Myocyte (in vitro differentiated cells): Measurements from ENCODE around the gene PCIF1. TPM values are rescaled to one million over a fixed set of nuclear protein-coding genes. Genes with fewer than 3 reads are reported as not detected.
"Not testable (repeated sequence)": the region's sequence is repeated elsewhere in the genome, so short reads cannot be mapped to it uniquely, and the experiment has no call there.

Experiments
- DNase-seq: peaks from one replicate; pipeline ENCODE4 v3.0.0-alpha.2; 2012; ENCODE audit warnings: low read depth
- total RNA-seq: library from RNA; depleted of rRNA; stranded (reverse); fragments of >200 nt; gene quantifications from 2 replicates; pipeline ENCODE4 v1.2.3, GENCODE V29; 2014

Gene PCIF1
- total RNA-seq, 1 donor from 2014 or later, result 16.0 TPM

DNA sequence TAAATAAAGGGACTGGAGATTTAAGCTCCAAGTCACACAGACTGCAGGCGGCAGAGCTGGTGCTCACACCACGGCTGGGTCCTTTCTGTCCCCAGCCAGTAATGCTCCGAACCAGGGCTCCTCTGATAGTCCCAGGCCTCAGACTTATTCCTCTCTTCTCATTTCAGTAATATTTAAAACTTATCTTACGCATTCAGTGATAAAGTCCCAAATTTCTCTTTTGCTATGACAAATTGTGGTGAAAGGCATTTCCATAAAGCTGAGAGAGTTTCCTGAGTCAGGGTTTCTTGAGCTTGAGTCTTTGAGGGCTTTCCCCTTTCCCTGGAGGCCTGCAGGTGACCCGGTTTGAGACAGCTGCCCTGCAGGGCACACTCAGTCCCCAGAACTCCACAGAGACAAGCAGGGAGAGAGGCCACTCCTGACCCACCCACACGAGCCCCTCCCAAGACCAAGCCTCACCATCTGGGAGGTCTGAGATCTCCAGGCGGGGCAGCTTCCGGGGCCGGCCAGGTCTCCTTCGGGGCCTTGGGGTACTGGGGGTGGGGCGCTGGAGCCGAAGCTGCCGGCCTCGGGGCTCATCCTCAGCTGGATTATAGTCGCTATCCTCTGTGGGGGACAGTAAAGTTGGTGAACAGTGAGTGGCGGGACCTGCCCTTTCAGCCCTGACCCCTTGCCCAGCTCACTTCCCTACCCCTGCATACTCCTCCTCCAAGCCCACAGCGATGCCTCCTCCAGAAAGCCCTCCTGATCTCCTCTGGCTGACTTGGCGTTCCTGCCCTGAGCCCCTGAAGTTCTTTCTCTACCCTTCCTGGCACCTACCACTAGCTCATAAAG lies 30.9 kb downstream of the PCIF1 start:
- no peak for DNase-seq

DNA sequence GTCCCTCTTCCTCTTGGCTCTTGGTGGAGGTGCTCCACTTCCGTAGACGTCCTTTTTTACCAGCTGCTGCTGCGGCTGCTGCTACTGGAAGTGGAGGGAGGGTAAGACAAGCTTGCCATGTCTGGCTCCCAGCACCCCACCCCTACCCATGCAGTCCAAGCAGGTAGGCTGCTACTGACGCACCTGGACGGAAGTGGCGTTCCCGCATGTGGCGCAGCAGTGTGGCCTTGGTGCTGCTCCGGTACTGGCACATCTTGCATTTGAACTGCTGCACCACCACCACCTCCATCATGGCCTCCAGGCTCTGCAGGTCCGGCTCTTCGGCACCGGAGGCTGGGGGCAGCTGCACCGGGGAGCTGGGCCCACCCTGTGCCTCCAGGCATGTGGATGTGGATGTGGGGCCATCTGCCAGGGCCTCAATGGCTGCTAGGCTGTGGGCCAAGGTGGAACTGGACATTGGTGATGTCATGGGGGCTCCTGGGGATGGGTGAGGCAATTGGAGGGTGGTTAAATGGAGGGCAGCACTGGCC lies 33.1 kb downstream of the PCIF1 start:
- DNase-seq, result no peak

DNA sequence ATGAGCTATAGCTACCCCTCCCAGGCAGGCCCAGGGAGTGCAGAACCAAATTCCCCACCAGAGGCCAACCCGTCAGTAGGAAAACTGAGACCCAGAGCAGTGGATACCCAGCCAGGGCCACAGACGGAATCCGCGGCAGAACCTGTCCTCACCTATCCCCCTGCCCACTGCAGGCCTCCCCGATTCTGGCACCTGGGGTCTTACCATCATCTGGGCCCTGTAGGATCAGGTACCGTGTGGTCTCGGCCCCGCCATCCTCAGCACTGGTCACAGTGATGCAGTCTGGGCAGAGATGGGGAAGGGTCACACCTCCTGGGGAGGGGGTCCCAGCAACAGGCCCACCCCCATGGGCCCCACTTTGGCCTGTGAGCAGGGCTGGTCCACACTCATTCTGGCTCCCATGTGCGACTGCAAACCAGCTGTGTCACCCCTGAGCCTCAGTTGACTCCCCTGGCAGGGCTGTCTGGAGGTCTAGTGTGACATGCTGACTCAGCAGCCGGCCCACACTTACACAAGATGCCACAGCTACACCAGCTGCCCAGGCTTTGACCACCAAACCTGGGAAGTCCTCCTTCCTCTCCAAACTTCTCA lies 33.7 kb downstream of the PCIF1 start:
- DNase-seq, result peak; percentile 61

DNA sequence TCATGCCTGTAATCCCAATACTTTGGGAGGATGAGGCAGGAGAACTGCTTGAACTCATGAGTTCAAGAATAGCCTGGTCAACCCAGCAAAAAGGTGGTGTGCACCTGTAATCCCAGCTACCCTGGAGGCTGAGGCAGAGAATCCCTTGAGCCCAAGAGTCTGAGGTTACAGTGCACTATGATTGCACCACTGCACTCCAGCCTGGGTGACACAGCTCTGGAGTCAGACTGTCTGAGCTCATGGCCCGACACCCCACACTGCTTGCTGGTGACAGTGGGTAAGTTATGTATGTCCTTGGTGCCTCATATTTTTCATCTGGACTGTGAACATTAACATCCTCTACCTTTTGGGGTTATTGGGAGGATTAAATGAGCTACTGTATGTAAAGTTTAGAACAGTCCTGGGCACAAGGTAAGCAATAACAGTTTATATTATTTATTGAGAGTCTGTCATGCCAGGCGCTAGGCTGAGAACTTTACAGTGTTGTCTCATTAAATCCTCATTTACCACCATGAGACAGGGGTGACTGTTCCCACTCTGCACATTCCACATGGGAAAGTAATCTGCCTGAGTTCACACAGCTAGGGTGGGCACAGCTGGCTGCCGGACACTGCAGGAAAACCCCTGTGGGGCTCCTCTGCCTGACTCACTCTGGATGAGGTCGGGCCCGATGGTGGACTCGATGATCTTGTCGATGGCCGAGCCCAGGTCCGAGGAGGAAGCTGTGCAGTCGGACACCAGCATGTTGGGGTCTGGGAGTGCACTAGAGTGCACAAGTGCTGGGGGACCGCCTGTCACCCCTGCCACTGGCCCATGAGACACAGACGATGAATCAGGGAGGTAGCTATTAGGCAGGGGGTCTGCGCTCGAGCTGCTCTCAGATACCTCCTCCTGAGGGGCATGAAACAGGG lies 34.6 kb downstream of the PCIF1 start:
- DNase-seq, result peak; percentile 53

DNA sequence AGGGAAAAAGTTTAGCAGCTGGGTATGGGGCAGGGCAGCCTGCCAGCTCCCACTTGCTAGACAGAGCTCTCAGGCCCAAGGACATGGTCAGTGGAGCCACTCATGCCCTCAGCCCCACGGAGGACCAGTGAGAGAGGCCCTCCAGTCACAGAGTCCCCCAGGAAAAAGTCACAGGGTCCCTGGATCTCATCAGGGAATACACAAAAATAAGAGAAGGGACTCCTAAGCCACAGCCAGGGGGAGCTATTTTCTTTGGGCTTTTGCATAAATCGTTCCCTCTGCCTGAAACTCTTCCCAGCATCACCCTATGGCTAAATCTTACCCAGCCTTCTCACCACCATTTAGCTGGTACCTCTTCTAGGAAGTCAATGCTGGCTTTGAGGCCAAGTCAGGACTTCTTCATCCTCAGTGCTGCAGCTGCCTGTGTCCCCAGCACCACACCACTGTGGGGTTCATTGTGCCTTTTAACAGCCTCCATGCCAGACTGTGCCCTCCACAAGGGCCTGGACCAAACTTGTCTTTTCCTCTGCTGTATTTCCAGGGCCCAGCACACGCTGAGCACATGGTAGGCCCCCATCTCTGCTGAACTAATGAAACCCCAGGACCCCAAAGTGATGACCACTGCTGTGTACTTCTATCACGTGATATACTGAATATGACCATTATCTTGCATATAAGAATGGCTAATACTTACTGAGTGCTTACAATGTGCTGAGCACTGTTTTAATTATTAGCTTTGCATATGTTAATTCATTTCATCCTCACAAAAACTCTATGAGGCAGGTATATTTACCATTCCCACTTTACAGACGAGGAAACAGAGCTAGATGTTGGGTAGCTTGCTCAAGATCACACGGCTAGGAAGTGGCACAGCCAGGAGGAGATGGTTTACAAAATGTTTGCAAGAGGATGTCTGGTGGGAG lies 35.5 kb downstream of the PCIF1 start:
- DNase-seq, result peak; percentile 74

DNA sequence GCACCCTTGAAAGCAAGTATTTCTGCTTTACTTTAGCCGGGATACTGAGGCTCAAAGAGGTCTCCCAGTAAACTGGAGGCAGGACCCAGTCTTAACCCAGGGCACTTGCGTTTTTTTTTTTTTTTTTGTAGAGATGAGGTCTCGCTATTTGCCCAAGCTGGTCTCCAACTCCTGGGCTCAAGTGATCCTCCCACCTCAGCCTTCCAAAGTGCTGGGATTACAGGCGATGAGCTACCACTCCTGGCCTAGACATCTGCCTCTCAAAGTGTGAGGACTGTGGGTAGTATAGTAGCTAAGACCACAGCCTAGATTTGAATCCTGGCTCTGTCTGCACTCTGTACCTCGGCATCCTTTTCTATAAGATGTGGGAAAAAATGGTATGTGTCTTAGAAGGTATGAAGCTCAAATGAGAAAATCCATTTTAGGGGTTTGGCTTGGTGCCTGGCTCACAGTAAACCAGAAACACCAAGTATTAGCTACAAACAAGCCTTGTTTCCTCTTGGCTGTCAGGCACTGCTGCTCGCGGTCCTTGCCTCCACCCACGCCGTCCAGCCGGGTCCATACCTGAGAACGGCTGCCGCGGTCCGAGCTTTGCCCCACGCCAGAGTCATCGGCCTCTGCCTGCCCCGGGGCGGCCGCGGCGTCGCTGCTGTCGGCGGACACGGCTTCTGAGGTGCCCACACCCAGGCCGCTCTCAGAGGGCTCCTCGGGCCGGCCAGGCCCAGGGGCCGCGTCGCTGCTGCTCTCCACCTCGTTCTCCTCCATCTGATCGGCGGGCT lies 36.4 kb downstream of the PCIF1 start:
- DNase-seq, result peak; percentile 20

DNA sequence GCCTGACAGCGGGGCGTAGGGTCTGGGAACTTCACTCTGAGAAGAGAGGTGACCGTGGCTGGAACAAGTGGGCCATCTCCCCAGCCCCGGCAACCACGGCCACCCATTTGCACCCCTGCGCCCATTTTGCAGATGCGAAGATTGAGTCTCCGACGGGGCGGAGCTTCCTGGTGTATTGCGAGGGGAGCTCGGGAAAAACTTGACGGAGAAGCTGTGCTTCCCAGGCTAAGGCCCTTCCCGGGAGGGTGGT lies 36.9 kb downstream of the PCIF1 start:
- no peak for DNase-seq

DNA sequence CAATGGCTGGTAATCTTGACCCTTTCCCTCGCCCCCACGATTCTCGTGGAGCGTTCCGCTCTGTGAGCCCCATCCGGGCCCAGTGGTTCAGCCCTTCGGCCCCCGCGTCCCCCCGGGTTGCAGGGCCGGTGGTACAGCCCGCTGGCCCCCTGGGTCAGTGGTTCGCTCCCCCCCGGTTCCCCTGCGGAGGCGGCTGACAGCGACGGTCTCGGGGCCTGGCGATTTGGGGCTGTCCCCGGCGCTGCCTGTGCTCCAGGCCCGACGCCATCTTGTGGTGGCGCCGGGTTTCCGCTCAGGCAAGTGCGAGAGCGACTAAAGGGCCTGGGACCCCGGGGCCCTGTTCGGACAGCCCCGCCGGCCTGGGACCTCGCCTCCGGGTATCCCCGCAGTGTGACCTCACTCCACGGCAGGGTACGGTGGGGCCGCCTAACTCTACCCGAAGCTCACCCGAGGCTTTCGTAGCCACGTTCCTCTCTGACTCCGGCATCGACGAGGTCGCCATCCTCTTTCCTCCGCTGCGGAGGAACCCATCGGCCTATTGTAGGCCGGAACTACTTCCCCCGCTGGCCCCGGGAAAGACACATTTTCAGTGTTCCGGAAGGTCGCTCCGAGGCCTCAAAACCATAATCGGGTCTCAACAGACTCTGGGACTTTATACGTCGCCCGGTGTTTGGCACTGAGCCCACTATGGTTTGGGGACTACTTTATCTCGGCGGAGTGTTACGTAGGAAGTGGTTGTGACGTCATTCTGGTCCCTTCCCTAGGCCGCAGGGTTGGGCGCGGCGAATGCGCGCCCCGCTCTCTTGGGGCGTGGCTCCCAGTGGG lies 37.4 kb downstream of the PCIF1 start, which contains the start of gene ZNF335:
TSS of gene ZNF335 (minus strand) at position 529 of the 825 bp plus-strand sequence. CDS start 793 bp downstream, outside the sequence.
- peak; percentile 96 for DNase-seq

DNA sequence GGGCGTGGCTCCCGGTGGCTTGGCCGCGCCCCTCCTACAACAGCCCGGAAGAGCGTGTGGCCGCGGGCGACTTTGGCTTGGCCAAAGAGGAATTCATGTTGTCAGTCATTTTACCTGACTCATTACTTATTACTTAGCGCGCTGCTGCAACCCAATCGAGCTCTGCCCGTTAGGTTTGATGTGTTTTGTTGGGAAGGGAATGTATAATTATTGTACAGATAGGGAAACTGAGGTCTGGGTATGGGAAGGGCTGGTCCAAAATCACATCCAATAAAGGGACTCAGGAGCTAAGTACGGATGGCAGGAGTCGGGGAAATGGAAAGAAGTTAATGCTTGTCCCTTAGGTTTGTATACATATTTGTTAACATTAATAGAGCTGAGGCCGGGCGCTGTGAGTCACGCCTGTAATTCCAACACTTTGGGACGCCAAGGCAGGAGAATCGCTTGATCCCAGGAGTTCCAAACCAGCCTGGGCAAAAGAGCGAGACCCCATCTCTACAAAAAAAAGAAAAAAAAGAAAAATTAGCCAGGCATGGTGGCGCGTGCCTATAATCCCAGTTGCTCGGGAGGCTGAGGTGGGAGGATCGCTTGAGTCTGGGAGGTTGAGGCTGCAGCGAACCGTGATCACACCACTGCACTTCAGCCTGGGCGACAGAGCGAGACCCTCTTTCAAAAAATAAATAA lies 38.2 kb downstream of the PCIF1 start:
- no peak for DNase-seq

DNA sequence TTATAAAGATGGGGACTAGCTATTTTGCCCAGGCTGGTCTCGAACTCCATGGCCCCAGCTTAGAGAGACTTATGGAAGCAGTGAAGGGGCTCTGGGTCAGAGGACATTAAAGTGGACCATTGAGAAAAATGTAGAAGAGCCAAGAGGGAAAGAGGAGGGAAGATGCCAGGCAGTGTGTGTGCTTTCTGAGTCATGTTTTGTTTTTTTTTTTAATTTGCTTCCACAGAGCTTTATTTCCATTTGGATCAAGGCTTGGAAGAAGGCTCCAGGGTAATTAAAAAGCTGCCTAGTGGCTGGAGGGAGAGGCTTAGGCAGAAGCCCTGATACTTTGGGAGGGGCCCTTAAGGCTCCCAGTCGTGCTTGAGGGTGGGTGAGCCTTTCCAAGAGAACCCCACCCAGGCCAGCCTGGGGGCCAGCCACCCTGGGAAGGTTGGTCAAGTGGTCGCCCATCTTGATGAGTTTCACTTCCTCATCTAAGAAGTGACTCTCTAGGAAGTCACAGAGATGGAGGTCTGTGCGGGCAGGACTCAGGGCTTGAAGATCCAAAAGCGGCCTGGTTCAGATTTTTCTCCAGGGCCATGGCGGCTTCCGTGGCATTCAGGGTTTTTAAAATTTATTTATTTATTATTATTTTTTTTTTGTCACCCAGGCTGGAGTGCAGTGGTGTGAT lies 40.5 kb downstream of the PCIF1 start:
- no peak for DNase-seq

DNA sequence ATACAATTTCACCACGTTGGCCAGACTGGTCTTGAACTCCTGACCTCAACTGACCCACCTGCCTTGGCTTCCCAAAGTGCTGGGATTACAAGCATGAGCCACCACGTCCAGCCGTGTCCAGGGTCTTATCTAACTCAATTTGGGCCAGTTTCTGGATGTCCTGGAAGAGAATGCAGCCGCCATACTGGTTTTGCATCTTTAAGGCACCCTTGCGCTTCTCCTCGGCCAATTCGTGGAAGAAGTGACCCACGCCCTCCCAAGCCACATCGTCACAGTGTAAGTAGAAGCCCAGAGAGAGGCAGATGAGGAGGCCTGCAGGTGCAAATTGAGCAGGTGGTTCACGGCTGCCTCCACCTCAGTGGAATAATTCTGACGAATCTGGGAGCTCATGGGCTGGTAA lies 41.2 kb downstream of the PCIF1 start:
- DNase-seq, result no peak

DNA sequence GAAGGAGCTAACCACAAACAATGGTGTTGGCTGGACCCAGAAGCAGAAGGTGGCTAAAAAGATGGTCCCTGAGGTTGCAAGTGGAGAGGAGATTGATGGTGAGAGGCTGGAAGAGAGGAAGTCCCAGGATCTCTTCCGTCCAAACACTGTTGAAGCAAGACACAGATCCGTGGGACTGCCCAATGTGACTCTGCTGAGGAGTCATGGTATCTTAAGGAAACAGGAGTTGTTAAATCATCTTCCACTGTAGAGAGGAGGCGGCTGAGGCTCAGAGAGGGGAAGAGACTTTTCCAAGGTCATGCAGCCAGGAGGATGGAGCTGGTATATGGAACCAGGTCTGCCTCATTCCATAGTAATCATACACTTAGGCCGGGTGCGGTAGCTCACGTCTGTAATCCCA lies 41.6 kb downstream of the PCIF1 start:
- no peak for DNase-seq

DNA sequence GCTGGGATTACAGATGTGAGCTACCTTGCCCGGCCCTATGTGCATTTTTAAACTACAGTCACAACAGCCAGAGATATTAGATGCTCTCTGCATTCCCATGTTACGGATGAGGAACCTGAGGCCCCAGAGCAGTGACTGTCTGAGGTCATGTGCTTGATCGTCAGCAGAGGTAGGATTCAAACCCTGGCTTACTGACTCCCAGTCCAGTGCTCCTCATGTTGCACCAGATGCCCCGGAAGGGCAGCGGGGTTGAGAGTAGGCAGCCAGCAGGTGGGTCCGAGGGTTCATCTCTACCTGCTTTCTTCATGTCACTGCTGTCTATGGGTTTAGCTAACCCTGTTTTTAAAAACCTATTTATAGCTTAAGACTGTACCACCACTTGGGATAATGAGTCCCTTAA lies 46.8 kb downstream of the PCIF1 start:
- no peak for DNase-seq

DNA sequence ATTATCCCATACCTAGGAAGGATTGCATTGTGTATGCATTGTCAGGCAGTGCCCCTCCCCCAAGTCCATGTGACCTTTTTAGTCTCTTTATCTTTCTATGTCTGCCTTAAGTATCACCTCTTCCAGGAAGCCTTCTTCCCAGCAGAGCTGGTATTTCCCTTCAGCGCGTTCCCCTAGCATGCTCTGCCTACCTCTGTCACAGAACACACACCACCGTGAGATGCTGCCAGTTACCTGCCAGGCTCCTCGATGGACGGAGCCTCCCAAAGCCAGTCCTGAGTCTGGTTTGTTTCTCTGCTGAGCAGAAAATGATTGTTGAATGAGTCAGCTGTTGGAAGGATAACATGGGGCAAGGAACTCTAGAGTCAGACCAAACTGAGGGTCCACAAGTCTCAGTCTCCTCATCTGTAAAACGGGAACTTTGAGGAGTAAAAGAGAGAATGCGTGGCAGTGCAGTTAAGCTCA lies 48.8 kb downstream of the PCIF1 start:
- DNase-seq, result no peak

DNA sequence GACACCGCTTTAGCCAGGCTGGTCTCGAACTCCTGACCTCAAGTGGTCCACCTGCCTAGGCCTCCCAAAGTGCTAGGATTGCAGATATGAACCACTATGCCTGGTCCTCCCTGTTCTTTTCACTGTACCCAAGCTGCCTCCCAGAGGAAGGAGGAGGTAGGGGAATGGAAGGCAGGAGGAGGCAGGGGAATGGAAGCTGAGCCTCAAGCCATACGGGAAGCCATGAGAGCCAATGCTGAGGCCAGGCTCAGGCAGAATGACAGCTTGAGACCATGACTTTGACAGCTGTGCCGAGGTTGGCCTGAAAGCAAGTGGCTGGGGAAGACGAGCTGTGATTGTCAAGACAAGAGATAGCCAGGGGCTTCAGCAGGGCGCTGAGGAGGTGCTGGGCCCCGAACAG lies 51.1 kb downstream of the PCIF1 start:
- DNase-seq, result peak; percentile 26

DNA sequence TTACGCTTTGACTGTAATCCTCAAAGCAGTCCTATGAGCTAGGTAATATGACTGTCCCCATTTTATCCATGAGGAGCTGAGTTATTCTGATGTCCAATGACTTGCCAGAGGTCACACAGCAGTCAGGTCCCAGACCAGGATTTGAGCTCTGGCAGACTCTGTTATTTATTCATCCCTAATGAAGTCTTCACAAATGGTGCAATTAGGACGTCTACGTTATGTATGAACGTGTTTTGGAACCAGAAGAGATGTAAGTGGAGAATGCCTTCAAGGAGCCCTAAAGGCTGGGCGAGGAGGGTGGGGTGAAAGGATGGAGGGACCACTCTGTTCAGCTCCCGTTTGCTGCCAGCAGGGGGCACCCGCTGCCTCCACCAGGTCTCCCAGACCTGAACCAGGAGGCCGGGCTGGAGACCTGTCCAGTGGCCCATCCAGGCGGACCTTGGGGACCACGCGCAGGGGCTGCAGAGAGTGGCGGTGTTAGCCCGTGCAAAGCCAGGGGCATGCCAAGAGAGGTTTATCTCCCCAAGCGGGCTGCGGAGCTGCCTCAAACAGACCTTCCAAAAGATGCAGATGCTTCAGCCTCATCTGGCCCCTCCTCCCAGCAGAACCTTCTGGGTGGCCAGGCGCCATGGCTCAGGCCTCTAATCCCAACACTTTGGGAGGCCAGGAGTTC lies 52.8 kb downstream of the PCIF1 start:
- DNase-seq, result peak; percentile 57

DNA sequence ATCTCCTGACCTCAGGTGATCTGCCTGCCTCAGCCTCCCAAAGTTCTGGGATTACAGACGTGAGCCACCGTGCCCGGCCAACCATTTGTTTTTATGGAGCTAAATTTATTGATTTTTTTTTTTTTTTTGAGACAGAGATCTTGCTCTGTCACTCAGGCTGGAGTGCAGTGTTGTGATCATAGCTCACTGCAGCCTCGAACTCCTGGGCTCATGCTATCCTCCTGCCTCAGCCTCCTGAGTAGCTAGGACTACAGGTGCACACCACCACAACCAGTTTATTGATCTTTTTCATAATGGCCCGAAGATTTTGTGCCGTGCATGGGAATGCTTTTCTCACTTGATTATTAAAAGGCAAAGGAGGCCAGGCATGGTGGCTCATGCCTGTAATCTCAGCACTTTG lies 54.3 kb downstream of the PCIF1 start:
- not testable (repeated sequence) for DNase-seq
